RWPE1 (cell line): ENCODE results near the gene SIX6.

Experiments used
- CTCF ChIA-PET: fragments of 350-600 bp; sonication (Branson Sonifier 250); formaldehyde crosslinking; extraction: SDS; loops from one replicate; lab custom pipeline; 2021; lab: Yijun Ruan, JAX
- POLR2A ChIA-PET: fragments of 400-600 bp; formaldehyde crosslinking; extraction: SDS; loops from one replicate; lab custom pipeline; 2020; ENCODE audit warnings: antibody characterized with exemption; ENCODE audit not compliant: low non-redundant PET; lab: Yijun Ruan, JAX
- DNase-seq: peaks from one replicate; pipeline ENCODE4 v3.0.0; 2012; ENCODE audit warnings: low spot score
- H3K27ac ChIP-seq: fragments of 450-650 bp; 2 replicates; pipeline ENCODE4 v1.5.1; 2017
- TF ChIP-seq, protein P1 (sequence below): fragments of 450-650 bp; conservative IDR thresholded peaks from 2 replicates; pipeline ENCODE4 v1.5.1; 2017; ENCODE audit warnings: low read depth, mild to moderate bottlenecking

Gene SIX6

DNA sequence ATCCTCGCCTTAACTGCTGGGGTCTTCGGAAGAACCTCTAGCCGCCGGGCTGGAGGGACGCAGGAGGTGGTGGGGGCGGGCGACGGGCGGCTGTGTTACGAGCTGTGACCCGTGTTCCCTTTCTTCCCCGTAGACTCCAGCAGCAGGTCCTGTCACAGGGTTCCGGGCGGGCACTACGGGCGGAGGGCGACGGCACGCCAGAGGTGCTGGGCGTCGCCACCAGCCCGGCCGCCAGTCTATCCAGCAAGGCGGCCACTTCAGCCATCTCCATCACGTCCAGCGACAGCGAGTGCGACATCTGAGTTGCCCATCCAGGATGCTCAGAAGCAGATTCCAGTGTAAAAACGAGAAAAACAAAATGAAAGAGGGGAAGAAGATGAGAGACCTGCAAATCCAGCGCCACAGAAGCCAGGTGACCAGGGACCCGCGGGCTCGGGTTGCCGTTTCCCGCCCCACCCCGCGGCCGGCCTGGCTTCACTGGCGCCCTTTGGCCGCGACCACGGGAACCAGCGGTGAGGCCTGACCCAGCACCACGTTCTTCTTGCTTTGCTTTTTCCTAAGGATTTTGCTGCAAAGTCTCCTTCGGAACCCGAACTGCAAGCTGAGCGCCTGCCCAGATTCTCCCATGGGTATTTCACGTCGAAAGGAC is 2.1 kb downstream of the SIX6 start:
- ChIA-PET CTCF (no interaction called here), POLR2A (no interaction called here)
- TF ChIP-seq, protein P1, sequence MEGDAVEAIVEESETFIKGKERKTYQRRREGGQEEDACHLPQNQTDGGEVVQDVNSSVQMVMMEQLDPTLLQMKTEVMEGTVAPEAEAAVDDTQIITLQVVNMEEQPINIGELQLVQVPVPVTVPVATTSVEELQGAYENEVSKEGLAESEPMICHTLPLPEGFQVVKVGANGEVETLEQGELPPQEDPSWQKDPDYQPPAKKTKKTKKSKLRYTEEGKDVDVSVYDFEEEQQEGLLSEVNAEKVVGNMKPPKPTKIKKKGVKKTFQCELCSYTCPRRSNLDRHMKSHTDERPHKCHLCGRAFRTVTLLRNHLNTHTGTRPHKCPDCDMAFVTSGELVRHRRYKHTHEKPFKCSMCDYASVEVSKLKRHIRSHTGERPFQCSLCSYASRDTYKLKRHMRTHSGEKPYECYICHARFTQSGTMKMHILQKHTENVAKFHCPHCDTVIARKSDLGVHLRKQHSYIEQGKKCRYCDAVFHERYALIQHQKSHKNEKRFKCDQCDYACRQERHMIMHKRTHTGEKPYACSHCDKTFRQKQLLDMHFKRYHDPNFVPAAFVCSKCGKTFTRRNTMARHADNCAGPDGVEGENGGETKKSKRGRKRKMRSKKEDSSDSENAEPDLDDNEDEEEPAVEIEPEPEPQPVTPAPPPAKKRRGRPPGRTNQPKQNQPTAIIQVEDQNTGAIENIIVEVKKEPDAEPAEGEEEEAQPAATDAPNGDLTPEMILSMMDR: no peak
- DNase-seq: no peak
- H3K27ac ChIP-seq: no peak overlapping the region

DNA sequence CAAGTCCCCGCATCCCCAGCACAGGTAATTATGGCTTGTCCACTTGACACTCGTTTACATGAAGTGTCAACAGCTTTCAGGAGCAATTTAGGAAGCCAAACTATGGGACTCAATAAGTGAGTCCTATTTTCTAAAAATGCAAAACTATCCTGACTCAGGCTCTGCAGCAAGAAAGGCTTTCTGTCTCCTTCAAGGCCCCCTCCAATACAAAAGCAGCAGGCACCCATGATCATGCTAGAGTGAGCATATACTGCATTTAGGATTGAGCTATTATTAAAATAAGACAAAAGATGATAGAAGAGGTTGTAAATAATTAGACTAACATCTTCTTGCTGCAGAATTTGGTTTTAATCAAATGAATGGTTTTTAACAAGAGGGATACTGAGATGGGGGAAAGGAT is 3.2 kb downstream of the SIX6 start:
- no peak overlapping the region for H3K27ac ChIP-seq
- ChIA-PET CTCF (no interaction called here), POLR2A (no interaction called here)
- DNase-seq: no peak
- TF ChIP-seq, protein P1: no peak

DNA sequence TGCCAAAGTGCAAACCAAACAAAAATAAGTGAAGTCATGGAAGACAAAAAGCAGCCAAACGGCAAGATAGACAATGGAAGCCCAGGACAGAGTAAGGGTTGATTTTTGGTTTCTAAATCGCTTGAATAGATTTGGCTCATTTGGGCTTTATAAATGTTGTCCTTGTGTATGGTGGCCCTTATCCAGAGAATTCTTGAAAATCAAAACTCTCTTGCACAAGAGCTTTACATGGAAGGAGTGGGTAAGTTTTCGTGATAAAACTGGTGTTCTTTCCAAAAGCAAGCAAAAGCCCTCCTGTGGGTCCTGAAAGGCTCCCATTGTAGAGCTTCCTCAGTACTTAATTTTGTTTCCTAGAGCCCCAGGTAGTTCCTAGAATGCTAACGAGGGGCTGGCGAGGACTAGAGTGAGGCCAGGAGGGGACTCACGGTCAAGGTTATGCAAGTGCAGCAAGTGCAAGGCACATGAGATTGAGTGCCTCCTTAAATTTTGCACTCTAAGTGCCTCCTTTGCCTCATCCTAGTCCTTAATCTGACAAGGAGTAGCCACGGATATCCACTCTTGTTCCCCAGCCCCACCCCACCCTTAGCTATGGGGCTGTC is 4.1 kb downstream of the SIX6 start:
- ChIA-PET CTCF (interaction anchor here (0.5 kb wide), 1 partner anchor 796 kb away, joined by 5 read pairs; no protein-coding TSS in a partner anchor), POLR2A (no interaction called here)
- TF ChIP-seq, protein P1: no peak
- DNase-seq: no peak
- H3K27ac ChIP-seq: no peak overlapping the region

DNA sequence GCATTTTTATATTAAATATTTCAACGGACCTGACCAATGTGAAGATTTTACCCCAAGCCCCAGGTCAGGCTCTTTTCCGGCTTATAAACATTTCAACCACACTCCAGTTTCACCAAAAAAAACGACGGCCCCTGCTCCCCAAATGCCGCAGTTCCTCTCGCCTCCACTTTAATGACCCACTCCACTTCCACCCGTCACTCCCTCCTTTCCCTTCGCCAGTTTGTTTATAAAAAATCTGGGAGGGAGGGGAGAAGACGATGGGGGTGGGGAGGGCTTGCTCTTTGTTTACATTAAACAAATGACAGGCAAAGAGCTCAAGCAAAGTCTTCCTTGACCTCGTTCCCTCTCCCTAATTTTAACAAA is 5.4 kb downstream of the SIX6 start:
- TF ChIP-seq, protein P1: no peak
- no peak overlapping the region for H3K27ac ChIP-seq
- ChIA-PET POLR2A (no interaction called here), CTCF (interaction anchor here (0.6 to 0.9 kb wide), 3 partner anchors 10 to 720 kb away, joined by 3 to 5 read pairs (median 4); no protein-coding TSS in a partner anchor)
- no peak for DNase-seq

DNA sequence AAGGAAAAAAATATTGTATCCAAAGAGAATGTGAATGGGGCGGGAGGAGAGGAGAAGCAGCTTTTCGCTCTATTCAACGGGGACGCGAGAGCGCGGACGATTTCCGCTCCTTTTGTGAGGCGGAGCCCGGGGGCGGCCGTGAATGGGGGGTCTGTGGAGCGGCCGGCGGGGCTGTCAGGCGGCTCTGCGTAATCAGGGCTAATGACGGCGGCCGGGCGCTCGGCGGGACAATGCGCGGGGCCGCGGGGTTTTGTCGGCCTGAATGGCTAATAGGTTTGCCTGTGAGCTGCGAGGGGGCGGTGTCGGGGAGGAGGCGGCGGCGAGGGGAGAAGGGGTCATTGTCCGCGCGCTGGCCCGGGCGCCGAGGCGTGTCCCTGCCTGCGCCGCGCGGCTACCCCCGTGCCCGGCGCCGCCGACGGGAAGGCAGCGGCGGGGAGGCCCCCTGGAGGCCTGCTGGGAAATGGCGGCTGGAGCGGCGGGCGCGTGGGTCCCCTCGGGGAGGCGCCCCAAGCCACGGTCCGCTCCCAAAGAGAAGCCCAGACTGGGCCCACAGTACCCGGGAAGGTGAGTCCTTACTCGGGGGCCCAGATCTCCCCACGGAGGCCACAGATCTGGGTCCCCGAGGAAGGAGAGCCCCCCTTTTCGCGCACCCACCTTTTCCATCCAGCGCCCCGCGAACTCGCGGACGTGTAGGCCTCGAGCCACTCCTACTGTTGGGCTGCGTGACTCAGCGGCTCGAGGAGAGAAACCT is 6.0 kb downstream of the SIX6 start:
- POLR2A ChIA-PET: no interaction called here

More for the DNA sequence above, 6.0 kb downstream of the SIX6 start:
- TF ChIP-seq, protein P1: peak; percentile 32
- CTCF ChIA-PET: interaction anchor here (0.6 to 0.9 kb wide), 3 partner anchors 10 to 720 kb away, joined by 3 to 5 read pairs (median 4); no protein-coding TSS in a partner anchor
- H3K27ac ChIP-seq: no peak overlapping the region
- DNase-seq: no peak
